SK-N-MC (cell line): ENCODE results near the gene SLC9A1.

Source experiments
- DNase-seq: peaks from one replicate; pipeline ENCODE4 v3.0.0-alpha.2; 2011; ENCODE audit warnings: low read depth, low spot score
- H3K27ac ChIP-seq: fragments of 200-600 bp; sonication (generic); 2 replicates; pipeline ENCODE4 v1.5.1; 2016; ENCODE audit warnings: mixed run types
- H3K36me3 ChIP-seq: fragments of 200-600 bp; sonication (generic); 2 replicates; pipeline ENCODE4 v1.6.1; 2017; ENCODE audit warnings: antibody characterized with exemption, low read length, mixed read lengths; ENCODE audit not compliant: insufficient read depth
- H3K4me3 ChIP-seq: fragments of 200-600 bp; sonication (generic); 2 replicates; pipeline ENCODE4 v1.5.1; 2016
- H3K9ac ChIP-seq: fragments of 200-600 bp; sonication (generic); 2 replicates; pipeline ENCODE4 v1.8.0; 2017; ENCODE audit warnings: mixed run types, mixed read lengths; ENCODE audit not compliant: insufficient read length
- H3K9me3 ChIP-seq: fragments of 200-600 bp; sonication (generic); 2 replicates; pipeline ENCODE4 v1.6.1; 2017; ENCODE audit warnings: low read depth, mild to moderate bottlenecking, antibody characterized with exemption, low read length, moderate library complexity, mixed read lengths
- EZH2 ChIP-seq: fragments of 200-600 bp; sonication (generic); IDR thresholded peaks from one replicate; pipeline ENCODE4 v1.6.1; 2017; ENCODE audit warnings: antibody characterized with exemption
- FOXP2 ChIP-seq: optimal IDR thresholded peaks from 2 replicates; pipeline ENCODE3; 2011; ENCODE audit warnings: mild to moderate bottlenecking, moderate library complexity; ENCODE audit not compliant: insufficient read depth; ENCODE audit errors: extremely low read length, control extremely low read depth
- POLR2AphosphoS5 ChIP-seq: IDR thresholded peaks from 2 replicates; pipeline ENCODE4 v1.6.1; 2012; ENCODE audit warnings: mild to moderate bottlenecking, low read depth, low read length, borderline replicate concordance

SLC9A1 gene

GRCh38 chr1:27148591-27148990 lies 6.3 kb downstream of the SLC9A1 start:
- Histone ChIP-seq H3K36me3 (no peaks in the 10 kb centered on the region), H3K4me3 (no peak overlapping the region), H3K9me3 (no peaks in the 10 kb centered on the region), H3K9ac (no peak overlapping the region), H3K27ac (no peak overlapping the region)
- no peak for TF ChIP-seq FOXP2
- TF ChIP-seq EZH2, result no peak
- TF ChIP-seq POLR2AphosphoS5, result no peak
- no peak for DNase-seq

GRCh38 chr1:27147842-27148518 lies 6.9 kb downstream of the SLC9A1 start:
- Histone ChIP-seq H3K9ac (no peak overlapping the region), H3K4me3 (no peak overlapping the region), H3K9me3 (no peaks in the 10 kb centered on the region), H3K27ac (no peak overlapping the region), H3K36me3 (no peaks in the 10 kb centered on the region)
- DNase-seq, result no peak
- TF ChIP-seq EZH2, result no peak
- no peak for TF ChIP-seq POLR2AphosphoS5
- TF ChIP-seq FOXP2, result no peak

- no peaks in the 10 kb centered on the region for H3K36me3 ChIP-seq
- H3K9me3 ChIP-seq, result no peaks in the 10 kb centered on the region
- no peak overlapping the region for H3K9ac ChIP-seq
- H3K27ac ChIP-seq, result no peak overlapping the region
- no peak overlapping the region for H3K4me3 ChIP-seq
- TF ChIP-seq FOXP2, result no peak
- TF ChIP-seq EZH2, result no peak
- no peak for TF ChIP-seq POLR2AphosphoS5
- no peak for DNase-seq
Observed at GRCh38 chr1:27145934-27146354, 9.0 kb downstream of the SLC9A1 start.

GRCh38 chr1:27144920-27145661 lies 9.8 kb downstream of the SLC9A1 start:
- Histone ChIP-seq H3K27ac (no peak overlapping the region), H3K9me3 (no peaks in the 10 kb centered on the region), H3K36me3 (no peaks in the 10 kb centered on the region), H3K9ac (no peak overlapping the region), H3K4me3 (no peak overlapping the region)
- DNase-seq, result no peak
- TF ChIP-seq FOXP2 (no peak), POLR2AphosphoS5 (no peak), EZH2 (no peak)

GRCh38 chr1:27144049-27144748 lies 10.7 kb downstream of the SLC9A1 start:
- TF ChIP-seq EZH2 (no peak), POLR2AphosphoS5 (no peak), FOXP2 (no peak)
- H3K9ac ChIP-seq, result no peak overlapping the region
- no peak for DNase-seq
- H3K36me3 ChIP-seq, result no peaks in the 10 kb centered on the region
- H3K4me3 ChIP-seq, result peak overlapping the region; percentile 31; the same call in 1 of the 2 replicates
- H3K27ac ChIP-seq, result no peak overlapping the region
- H3K9me3 ChIP-seq, result no peaks in the 10 kb centered on the region

- no peaks in the 10 kb centered on the region for H3K36me3 ChIP-seq
- H3K9ac ChIP-seq, result no peak overlapping the region
- TF ChIP-seq POLR2AphosphoS5 (no peak), EZH2 (no peak), FOXP2 (no peak)
- DNase-seq, result no peak
- no peaks in the 10 kb centered on the region for H3K9me3 ChIP-seq
- no peak overlapping the region for H3K4me3 ChIP-seq
- H3K27ac ChIP-seq, result no peak overlapping the region
Observed at GRCh38 chr1:27143401-27143800, 11.5 kb downstream of the SLC9A1 start.

- TF ChIP-seq POLR2AphosphoS5 (no peak), EZH2 (no peak), FOXP2 (no peak)
- no peaks in the 10 kb centered on the region for H3K36me3 ChIP-seq
- H3K9me3 ChIP-seq, result no peaks in the 10 kb centered on the region
- H3K4me3 ChIP-seq, result no peak overlapping the region
- no peak for DNase-seq
- H3K9ac ChIP-seq, result no peak overlapping the region
- H3K27ac ChIP-seq, result no peak overlapping the region
Observed at GRCh38 chr1:27142464-27142863, 12.5 kb downstream of the SLC9A1 start.
